ENCODE results near the gene PRSS23.

GRCh38 chr11:86849679-86850078 is 49.3 kb downstream of the PRSS23 start:
- TF ChIP-seq ZNF274 (IDR thresholded peaks at IDR 0.05; ENCODE audit: low read depth, low read length), result no peak
- no peak for TF ChIP-seq TCF7L2 (IDR thresholded peaks at IDR 0.05; ENCODE audit: borderline replicate concordance, extremely low read depth, insufficient read depth, insufficient read length)
- no peak for TF ChIP-seq MAX (IDR thresholded peaks at IDR 0.05)
- TF ChIP-seq, protein P1, sequence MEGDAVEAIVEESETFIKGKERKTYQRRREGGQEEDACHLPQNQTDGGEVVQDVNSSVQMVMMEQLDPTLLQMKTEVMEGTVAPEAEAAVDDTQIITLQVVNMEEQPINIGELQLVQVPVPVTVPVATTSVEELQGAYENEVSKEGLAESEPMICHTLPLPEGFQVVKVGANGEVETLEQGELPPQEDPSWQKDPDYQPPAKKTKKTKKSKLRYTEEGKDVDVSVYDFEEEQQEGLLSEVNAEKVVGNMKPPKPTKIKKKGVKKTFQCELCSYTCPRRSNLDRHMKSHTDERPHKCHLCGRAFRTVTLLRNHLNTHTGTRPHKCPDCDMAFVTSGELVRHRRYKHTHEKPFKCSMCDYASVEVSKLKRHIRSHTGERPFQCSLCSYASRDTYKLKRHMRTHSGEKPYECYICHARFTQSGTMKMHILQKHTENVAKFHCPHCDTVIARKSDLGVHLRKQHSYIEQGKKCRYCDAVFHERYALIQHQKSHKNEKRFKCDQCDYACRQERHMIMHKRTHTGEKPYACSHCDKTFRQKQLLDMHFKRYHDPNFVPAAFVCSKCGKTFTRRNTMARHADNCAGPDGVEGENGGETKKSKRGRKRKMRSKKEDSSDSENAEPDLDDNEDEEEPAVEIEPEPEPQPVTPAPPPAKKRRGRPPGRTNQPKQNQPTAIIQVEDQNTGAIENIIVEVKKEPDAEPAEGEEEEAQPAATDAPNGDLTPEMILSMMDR (IDR thresholded peaks at IDR 0.05 in 2 of 3, conservative IDR thresholded peaks at IDR 0.05 in 1 of 3; ENCODE audit: borderline replicate concordance in 1 of 3, insufficient read depth in 1 of 3, low read depth in 2 of 3, low read length in 2 of 3), result no peak
- no peak for TF ChIP-seq POLR2A (IDR thresholded peaks at IDR 0.05; ENCODE audit: borderline replicate concordance, extremely low read depth, insufficient read depth, insufficient read length)
- TF ChIP-seq EZH2 (IDR thresholded peaks at IDR 0.05), result no peak
- TF ChIP-seq JUND (IDR thresholded peaks at IDR 0.05), result no peak
- TF ChIP-seq REST (IDR thresholded peaks at IDR 0.05; ENCODE audit: low read depth), result no peak
- TF ChIP-seq, protein P2, sequence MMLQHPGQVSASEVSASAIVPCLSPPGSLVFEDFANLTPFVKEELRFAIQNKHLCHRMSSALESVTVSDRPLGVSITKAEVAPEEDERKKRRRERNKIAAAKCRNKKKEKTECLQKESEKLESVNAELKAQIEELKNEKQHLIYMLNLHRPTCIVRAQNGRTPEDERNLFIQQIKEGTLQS (IDR thresholded peaks at IDR 0.05), result no peak
- TF ChIP-seq ZFX (IDR thresholded peaks at IDR 0.05), result no peak
- TF ChIP-seq, protein P3, sequence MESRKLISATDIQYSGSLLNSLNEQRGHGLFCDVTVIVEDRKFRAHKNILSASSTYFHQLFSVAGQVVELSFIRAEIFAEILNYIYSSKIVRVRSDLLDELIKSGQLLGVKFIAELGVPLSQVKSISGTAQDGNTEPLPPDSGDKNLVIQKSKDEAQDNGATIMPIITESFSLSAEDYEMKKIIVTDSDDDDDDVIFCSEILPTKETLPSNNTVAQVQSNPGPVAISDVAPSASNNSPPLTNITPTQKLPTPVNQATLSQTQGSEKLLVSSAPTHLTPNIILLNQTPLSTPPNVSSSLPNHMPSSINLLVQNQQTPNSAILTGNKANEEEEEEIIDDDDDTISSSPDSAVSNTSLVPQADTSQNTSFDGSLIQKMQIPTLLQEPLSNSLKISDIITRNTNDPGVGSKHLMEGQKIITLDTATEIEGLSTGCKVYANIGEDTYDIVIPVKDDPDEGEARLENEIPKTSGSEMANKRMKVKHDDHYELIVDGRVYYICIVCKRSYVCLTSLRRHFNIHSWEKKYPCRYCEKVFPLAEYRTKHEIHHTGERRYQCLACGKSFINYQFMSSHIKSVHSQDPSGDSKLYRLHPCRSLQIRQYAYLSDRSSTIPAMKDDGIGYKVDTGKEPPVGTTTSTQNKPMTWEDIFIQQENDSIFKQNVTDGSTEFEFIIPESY (IDR thresholded peaks at IDR 0.05; ENCODE audit: extremely low read depth, insufficient replicate concordance, low read length), result no peak
- TF ChIP-seq RAD21 (IDR thresholded peaks at IDR 0.05; ENCODE audit: low read depth), result no peak
- no peak for TF ChIP-seq SP1 (IDR thresholded peaks at IDR 0.05; ENCODE audit: low read depth)
